ENCODE data around the gene RRN3. TPM values are rescaled to one million over a fixed set of nuclear protein-coding genes. Genes with fewer than 3 reads are reported as not detected.
"Not testable (repeated sequence)": the region's sequence is repeated elsewhere in the genome, so short reads cannot be mapped to it uniquely, and the experiment has no call there.

The RRN3 gene
- total RNA-seq, 1 donor from 2014 or later = 23.8 TPM

DNA sequence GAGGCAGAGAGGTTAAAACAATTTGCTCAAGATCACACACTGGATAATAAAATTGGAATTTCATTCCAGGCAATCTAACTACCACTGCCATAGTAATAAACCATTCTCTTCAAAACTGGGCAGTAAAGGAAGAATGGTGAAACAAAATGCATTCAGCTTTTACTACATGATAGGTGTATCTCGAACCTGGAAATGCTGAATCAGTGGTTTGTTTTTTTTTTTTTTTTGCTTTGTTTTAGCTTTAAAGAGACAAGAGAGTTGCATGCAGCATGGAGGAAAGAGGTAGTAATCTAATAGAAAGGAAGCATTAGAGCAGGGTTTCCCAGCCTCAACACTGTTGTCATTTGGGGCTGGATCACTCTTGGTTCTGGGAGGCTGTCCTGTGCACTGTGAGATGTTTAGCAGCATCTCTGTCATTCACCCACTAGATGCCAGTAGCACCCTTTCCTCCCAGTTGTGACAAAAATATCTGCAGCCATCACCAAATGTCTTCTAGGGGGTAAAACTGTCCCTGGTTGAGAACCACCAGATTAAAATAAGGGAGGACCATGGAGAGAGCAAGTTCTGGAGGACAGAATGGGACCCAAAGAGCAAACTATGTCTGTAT lies 3.3 kb downstream of the RRN3 start:
- peaks cover 15% of the 10 kb centered on the region for H3K4me1 Mint-ChIP-seq (ENCODE audit: unreplicated experiment)
- not testable (repeated sequence) for H3K27ac Mint-ChIP-seq (ENCODE audit: unreplicated experiment); DNase-seq (ENCODE audit: extremely low spot score, unreplicated experiment); H3K4me3 Mint-ChIP-seq (ENCODE audit: unreplicated experiment); H3K27me3 Mint-ChIP-seq (ENCODE audit: unreplicated experiment); H3K9me3 Mint-ChIP-seq (ENCODE audit: unreplicated experiment)
- H3K36me3 Mint-ChIP-seq (ENCODE audit: unreplicated experiment) = peaks cover 11% of the 10 kb centered on the region
- peak; percentile 19 for TF ChIP-seq CTCF (IDR thresholded peaks at IDR 0.05)

GRCh38 chr16:15082788-15083187 lies 11.3 kb downstream of the RRN3 start:
- not testable (repeated sequence) for DNase-seq (ENCODE audit: extremely low spot score, unreplicated experiment); H3K4me3 Mint-ChIP-seq (ENCODE audit: unreplicated experiment); H3K4me1 Mint-ChIP-seq (ENCODE audit: unreplicated experiment); H3K27ac Mint-ChIP-seq (ENCODE audit: unreplicated experiment); H3K27me3 Mint-ChIP-seq (ENCODE audit: unreplicated experiment); H3K9me3 Mint-ChIP-seq (ENCODE audit: unreplicated experiment)
- H3K36me3 Mint-ChIP-seq (ENCODE audit: unreplicated experiment) = peaks cover 38% of the 10 kb centered on the region

GRCh38 chr16:15080883-15081282 lies 13.2 kb downstream of the RRN3 start:
- not testable (repeated sequence) for H3K27ac Mint-ChIP-seq (ENCODE audit: unreplicated experiment); H3K4me1 Mint-ChIP-seq (ENCODE audit: unreplicated experiment); H3K9me3 Mint-ChIP-seq (ENCODE audit: unreplicated experiment); DNase-seq (ENCODE audit: extremely low spot score, unreplicated experiment); H3K4me3 Mint-ChIP-seq (ENCODE audit: unreplicated experiment); H3K27me3 Mint-ChIP-seq (ENCODE audit: unreplicated experiment)
- peaks cover 46% of the 10 kb centered on the region for H3K36me3 Mint-ChIP-seq (ENCODE audit: unreplicated experiment)

DNA sequence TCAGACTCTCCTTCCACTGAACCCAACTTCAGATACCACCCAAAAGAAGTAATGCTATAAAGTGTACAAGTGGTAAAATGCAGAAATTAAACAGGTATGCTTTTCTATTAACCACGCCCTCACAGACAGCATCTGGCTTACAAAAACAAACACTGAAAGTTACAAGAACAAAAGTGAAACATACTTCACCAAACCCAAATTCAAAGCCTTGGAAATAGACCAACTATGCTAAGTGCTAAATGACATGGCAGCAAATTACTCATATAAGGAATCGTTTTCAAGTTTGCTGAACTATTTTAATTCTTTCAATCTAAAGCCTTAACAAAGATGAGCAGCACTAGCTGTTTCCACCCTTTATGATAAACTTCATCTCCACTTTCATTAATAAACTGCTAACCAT lies 17.9 kb downstream of the RRN3 start:
- H3K27ac Mint-ChIP-seq (ENCODE audit: unreplicated experiment); H3K9me3 Mint-ChIP-seq (ENCODE audit: unreplicated experiment); H3K27me3 Mint-ChIP-seq (ENCODE audit: unreplicated experiment); H3K4me3 Mint-ChIP-seq (ENCODE audit: unreplicated experiment); DNase-seq (ENCODE audit: extremely low spot score, unreplicated experiment); H3K4me1 Mint-ChIP-seq (ENCODE audit: unreplicated experiment): not testable (repeated sequence)
- H3K36me3 Mint-ChIP-seq (ENCODE audit: unreplicated experiment) = peaks cover 49% of the 10 kb centered on the region

GRCh38 chr16:15073101-15073500 lies 21.0 kb downstream of the RRN3 start:
- DNase-seq (ENCODE audit: extremely low spot score, unreplicated experiment) = no peak
- no peak overlapping the region for H3K4me3 Mint-ChIP-seq (ENCODE audit: unreplicated experiment)

GRCh38 chr16:15071916-15072769 lies 21.9 kb downstream of the RRN3 start:
- not testable (repeated sequence) for DNase-seq (ENCODE audit: extremely low spot score, unreplicated experiment); H3K27me3 Mint-ChIP-seq (ENCODE audit: unreplicated experiment); H3K27ac Mint-ChIP-seq (ENCODE audit: unreplicated experiment); H3K4me3 Mint-ChIP-seq (ENCODE audit: unreplicated experiment); H3K9me3 Mint-ChIP-seq (ENCODE audit: unreplicated experiment); H3K4me1 Mint-ChIP-seq (ENCODE audit: unreplicated experiment)
- TF ChIP-seq CTCF (IDR thresholded peaks at IDR 0.05) = peak; percentile 51
- peaks cover 41% of the 10 kb centered on the region for H3K36me3 Mint-ChIP-seq (ENCODE audit: unreplicated experiment)

More at GRCh38 chr16:15073101-15073500, 21.0 kb downstream of the RRN3 start:
- Mint-ChIP-seq H3K36me3 (ENCODE audit: unreplicated experiment) (peaks cover 47% of the 10 kb centered on the region), H3K27me3 (ENCODE audit: unreplicated experiment) (no peaks in the 10 kb centered on the region), H3K9me3 (ENCODE audit: unreplicated experiment) (no peaks in the 10 kb centered on the region), H3K27ac (ENCODE audit: unreplicated experiment) (no peak overlapping the region), H3K4me1 (ENCODE audit: unreplicated experiment) (no peaks in the 10 kb centered on the region)
- no peak for TF ChIP-seq CTCF (IDR thresholded peaks at IDR 0.05)

GRCh38 chr16:15071013-15071412 lies 23.1 kb downstream of the RRN3 start:
- H3K9me3 Mint-ChIP-seq (ENCODE audit: unreplicated experiment); H3K27ac Mint-ChIP-seq (ENCODE audit: unreplicated experiment); H3K27me3 Mint-ChIP-seq (ENCODE audit: unreplicated experiment); H3K4me1 Mint-ChIP-seq (ENCODE audit: unreplicated experiment); H3K4me3 Mint-ChIP-seq (ENCODE audit: unreplicated experiment); DNase-seq (ENCODE audit: extremely low spot score, unreplicated experiment): not testable (repeated sequence)
- H3K36me3 Mint-ChIP-seq (ENCODE audit: unreplicated experiment) = peaks cover 35% of the 10 kb centered on the region

- not testable (repeated sequence) for H3K4me3 Mint-ChIP-seq (ENCODE audit: unreplicated experiment); H3K4me1 Mint-ChIP-seq (ENCODE audit: unreplicated experiment)
- H3K36me3 Mint-ChIP-seq (ENCODE audit: unreplicated experiment) = peaks cover 27% of the 10 kb centered on the region
These were observed 27.4 kb downstream of the RRN3 start for GRCh38 chr16:15066690-15067089.

DNA sequence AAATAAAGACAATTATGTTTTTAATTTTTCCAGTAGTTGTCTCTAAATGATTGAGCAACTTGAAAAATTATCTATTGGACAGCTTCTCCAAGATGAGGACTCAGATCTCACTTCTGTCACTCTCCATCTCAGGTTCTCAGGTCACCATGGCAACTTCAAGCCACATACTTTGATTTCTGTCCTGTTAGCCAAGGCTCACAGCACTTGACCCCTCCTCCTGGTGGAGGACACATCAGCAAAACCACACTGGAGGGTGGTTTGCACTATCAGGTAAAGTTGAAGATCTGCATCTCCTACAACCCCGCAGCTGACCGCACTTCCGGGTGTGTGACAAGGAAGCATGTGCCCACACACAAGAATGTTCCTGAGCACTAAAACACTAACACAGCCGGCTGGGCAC lies 28.1 kb downstream of the RRN3 start:
- not testable (repeated sequence) for H3K27me3 Mint-ChIP-seq (ENCODE audit: unreplicated experiment); DNase-seq (ENCODE audit: extremely low spot score, unreplicated experiment); H3K4me3 Mint-ChIP-seq (ENCODE audit: unreplicated experiment); H3K9me3 Mint-ChIP-seq (ENCODE audit: unreplicated experiment); H3K4me1 Mint-ChIP-seq (ENCODE audit: unreplicated experiment); H3K27ac Mint-ChIP-seq (ENCODE audit: unreplicated experiment)
- peaks cover 34% of the 10 kb centered on the region for H3K36me3 Mint-ChIP-seq (ENCODE audit: unreplicated experiment)

More at GRCh38 chr16:15066690-15067089, 27.4 kb downstream of the RRN3 start:
- not testable (repeated sequence) for H3K27ac Mint-ChIP-seq (ENCODE audit: unreplicated experiment); H3K27me3 Mint-ChIP-seq (ENCODE audit: unreplicated experiment); H3K9me3 Mint-ChIP-seq (ENCODE audit: unreplicated experiment); DNase-seq (ENCODE audit: extremely low spot score, unreplicated experiment)

All from osteocyte (in vitro differentiated cells).